ENCODE data around the gene GRIP2.

GRIP2 gene

GRCh38 chr3:14565868-14566588, 25.9 kb upstream of the GRIP2 start:
- no peak overlapping the region for H2AFZ ChIP-seq (ENCODE audit: low read depth, low read length, severe bottlenecking)
- H3K27ac ChIP-seq (ENCODE audit: low read depth, low read length) = no peak overlapping the region
- no peaks in the 10 kb centered on the region for H3K9me3 ChIP-seq (ENCODE audit: insufficient read depth, low read length)
- H3K27me3 ChIP-seq (ENCODE audit: low read length) = no peaks in the 10 kb centered on the region
- no peaks in the 10 kb centered on the region for H3K9me2 ChIP-seq (replicated peaks; ENCODE audit: insufficient read depth, low read length)
- H3F3A ChIP-seq (ENCODE audit: insufficient read depth) = no peaks in the 10 kb centered on the region
- H3K4me2 ChIP-seq (ENCODE audit: low read depth, low read length, poor library complexity, severe bottlenecking) = no peak overlapping the region
- H3K36me3 ChIP-seq (ENCODE audit: low read length) = no peaks in the 10 kb centered on the region
- H3K4me3 ChIP-seq (ENCODE audit: insufficient read depth, low read length, poor library complexity, severe bottlenecking) = no peak overlapping the region
- no peaks in the 10 kb centered on the region for H4K20me1 ChIP-seq (ENCODE audit: low read depth, low read length)
- H3K9ac ChIP-seq (ENCODE audit: low read length) = no peak overlapping the region
- no peaks in the 10 kb centered on the region for H3K79me2 ChIP-seq (ENCODE audit: insufficient read depth, low read length)
- TF ChIP-seq EZH2phosphoT487 (conservative IDR thresholded peaks at IDR 0.05; ENCODE audit: low read length) (no peak), CTCF (IDR thresholded peaks at IDR 0.05; ENCODE audit: insufficient read depth, low read length, poor library complexity, severe bottlenecking) (no peak)

GRCh38 chr3:14564741-14565140, 24.6 kb upstream of the GRIP2 start:
- H4K20me1 ChIP-seq (ENCODE audit: low read depth, low read length) = no peaks in the 10 kb centered on the region
- H3K9ac ChIP-seq (ENCODE audit: low read length) = no peak overlapping the region
- no peaks in the 10 kb centered on the region for H3K36me3 ChIP-seq (ENCODE audit: low read length)
- no peak overlapping the region for H2AFZ ChIP-seq (ENCODE audit: low read depth, low read length, severe bottlenecking)
- no peak overlapping the region for H3K4me3 ChIP-seq (ENCODE audit: insufficient read depth, low read length, poor library complexity, severe bottlenecking)
- no peaks in the 10 kb centered on the region for H3K9me3 ChIP-seq (ENCODE audit: insufficient read depth, low read length)
- H3K79me2 ChIP-seq (ENCODE audit: insufficient read depth, low read length) = no peaks in the 10 kb centered on the region
- H3K9me2 ChIP-seq (replicated peaks; ENCODE audit: insufficient read depth, low read length) = no peaks in the 10 kb centered on the region
- no peak for TF ChIP-seq EZH2phosphoT487 (conservative IDR thresholded peaks at IDR 0.05; ENCODE audit: low read length)
- TF ChIP-seq CTCF (IDR thresholded peaks at IDR 0.05; ENCODE audit: insufficient read depth, low read length, poor library complexity, severe bottlenecking) = no peak
- no peak overlapping the region for H3K27ac ChIP-seq (ENCODE audit: low read depth, low read length)
- H3K4me2 ChIP-seq (ENCODE audit: low read depth, low read length, poor library complexity, severe bottlenecking) = no peak overlapping the region
- H3K27me3 ChIP-seq (ENCODE audit: low read length) = no peaks in the 10 kb centered on the region
- no peaks in the 10 kb centered on the region for H3F3A ChIP-seq (ENCODE audit: insufficient read depth)

GRCh38 chr3:14563946-14564539, 23.9 kb upstream of the GRIP2 start:
- H4K20me1 ChIP-seq (ENCODE audit: low read depth, low read length) = no peaks in the 10 kb centered on the region
- H3F3A ChIP-seq (ENCODE audit: insufficient read depth) = no peaks in the 10 kb centered on the region
- no peaks in the 10 kb centered on the region for H3K27me3 ChIP-seq (ENCODE audit: low read length)
- H3K9me3 ChIP-seq (ENCODE audit: insufficient read depth, low read length) = no peaks in the 10 kb centered on the region
- no peak overlapping the region for H2AFZ ChIP-seq (ENCODE audit: low read depth, low read length, severe bottlenecking)
- no peaks in the 10 kb centered on the region for H3K79me2 ChIP-seq (ENCODE audit: insufficient read depth, low read length)
- H3K4me2 ChIP-seq (ENCODE audit: low read depth, low read length, poor library complexity, severe bottlenecking) = no peak overlapping the region
- TF ChIP-seq CTCF (IDR thresholded peaks at IDR 0.05; ENCODE audit: insufficient read depth, low read length, poor library complexity, severe bottlenecking) (no peak), EZH2phosphoT487 (conservative IDR thresholded peaks at IDR 0.05; ENCODE audit: low read length) (no peak)
- H3K9me2 ChIP-seq (replicated peaks; ENCODE audit: insufficient read depth, low read length) = no peaks in the 10 kb centered on the region
- H3K27ac ChIP-seq (ENCODE audit: low read depth, low read length) = no peak overlapping the region
- H3K9ac ChIP-seq (ENCODE audit: low read length) = no peak overlapping the region
- no peaks in the 10 kb centered on the region for H3K36me3 ChIP-seq (ENCODE audit: low read length)
- no peak overlapping the region for H3K4me3 ChIP-seq (ENCODE audit: insufficient read depth, low read length, poor library complexity, severe bottlenecking)

All from SU-DHL-6 (cell line).